GM12891 (cell line): ENCODE measurements around the gene SAT1.
A peak's percentile ranks its signal among the peaks of the same experiment; 100 is the strongest.

Source experiments
- DNase-seq: peaks from one replicate; pipeline ENCODE4 v3.0.0; 2011; ENCODE audit warnings: low spot score; ENCODE audit not compliant: insufficient read length
- FAIRE-seq: peaks from 2 replicates; lab custom pipeline; 2011; peaks lifted over from hg19 to GRCh38; lab: Jason Lieb, UNC
- PAX5 ChIP-seq: IDR thresholded peaks from 2 replicates; pipeline ENCODE4 v1.6.1; 2011; ENCODE audit warnings: low read length, moderate library complexity, mild to moderate bottlenecking; ENCODE audit not compliant: insufficient read depth, severe bottlenecking
- POLR2A ChIP-seq: IDR thresholded peaks from 2 replicates; pipeline ENCODE4 v1.6.1; 2011; ENCODE audit warnings: low read depth, low read length, control low read depth
- POLR2AphosphoS5 ChIP-seq: IDR thresholded peaks from 2 replicates; pipeline ENCODE4 v1.6.1; 2011; ENCODE audit warnings: low read depth, low read length, control low read depth
- POU2F2 ChIP-seq: IDR thresholded peaks from 2 replicates; pipeline ENCODE4 v1.6.1; 2011; ENCODE audit warnings: low read depth, mild to moderate bottlenecking, control low read depth, low read length, moderate library complexity
- SPI1 ChIP-seq: IDR thresholded peaks from 2 replicates; pipeline ENCODE4 v1.6.1; 2011; ENCODE audit warnings: low read depth, low read length, control low read depth
- TAF1 ChIP-seq: IDR thresholded peaks from 2 replicates; pipeline ENCODE4 v1.6.1; 2011; ENCODE audit warnings: low read depth, low read length, control low read depth

SAT1 gene

DNA sequence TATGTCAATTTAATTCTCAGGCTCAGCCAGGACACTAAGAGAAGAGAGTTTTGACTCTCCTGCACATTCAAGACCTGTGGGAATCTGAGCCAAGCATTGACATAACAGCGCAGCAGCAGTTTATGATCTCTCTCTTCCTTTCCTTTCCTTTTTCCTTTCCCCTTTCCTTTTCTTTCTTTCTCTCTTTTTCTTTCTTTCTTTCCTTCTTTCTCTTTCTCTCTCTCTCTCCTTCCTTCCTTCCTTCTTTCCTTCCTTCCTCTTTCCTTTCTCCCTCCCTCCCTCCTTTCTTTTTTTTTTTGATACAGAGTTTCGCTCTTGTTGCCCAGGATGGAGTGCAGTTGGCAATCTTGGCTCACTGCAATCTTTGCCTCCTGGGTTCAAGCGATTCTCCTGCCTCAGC lies 21.6 kb downstream of the SAT1 start:
- TF ChIP-seq PAX5, result no peak
- TF ChIP-seq POU2F2, result no peak
- TF ChIP-seq TAF1, result no peak
- DNase-seq (no peak), FAIRE-seq (no peak)

DNA sequence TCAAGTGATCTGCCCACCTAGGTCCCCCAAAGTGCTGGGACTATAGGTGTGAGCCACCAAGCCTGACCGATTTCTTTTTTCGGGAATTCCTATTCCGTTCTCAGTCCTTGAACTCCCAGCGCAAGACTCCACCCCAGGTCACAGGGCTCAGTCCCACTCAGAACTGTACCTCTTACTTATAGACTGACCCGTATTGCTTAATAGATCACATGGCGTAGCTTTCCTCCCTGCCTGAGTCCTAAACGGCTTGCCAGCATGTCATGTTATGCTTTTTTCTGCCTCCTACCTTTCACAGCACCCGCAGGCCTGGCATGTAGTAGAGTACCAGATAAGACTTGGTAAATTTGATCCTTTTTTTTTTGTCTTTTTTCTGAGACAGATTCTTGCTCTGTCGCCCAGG lies 22.4 kb downstream of the SAT1 start:
- no peak for FAIRE-seq
- DNase-seq, result no peak
- TF ChIP-seq POLR2A (no peak), PAX5 (no peak), POU2F2 (no peak), POLR2AphosphoS5 (no peak), SPI1 (no peak), TAF1 (no peak)

DNA sequence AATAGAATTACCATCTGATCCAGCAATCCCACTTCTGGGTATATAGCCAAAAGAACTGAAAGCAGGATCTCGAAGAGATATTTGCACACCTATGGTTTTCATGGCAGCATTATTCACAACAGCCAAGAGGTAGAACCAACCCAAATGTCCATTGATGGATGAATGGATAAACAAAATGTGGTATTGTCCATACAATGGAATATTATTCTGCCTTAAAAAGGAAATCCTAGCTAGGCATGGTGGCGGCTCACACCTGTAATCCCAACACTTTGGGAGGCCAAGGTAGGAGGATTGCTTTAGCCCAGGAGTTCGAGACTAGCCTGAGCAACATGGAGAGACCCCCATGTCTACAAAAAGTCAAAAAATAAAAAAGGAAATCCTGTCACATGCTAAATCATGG lies 27.3 kb downstream of the SAT1 start:
- no peak for TF ChIP-seq PAX5
- TF ChIP-seq POU2F2, result no peak
- TF ChIP-seq TAF1, result no peak
- no peak for TF ChIP-seq POLR2A
- no peak for TF ChIP-seq POLR2AphosphoS5
- no peak for TF ChIP-seq SPI1
- FAIRE-seq (no peak), DNase-seq (no peak)

DNA sequence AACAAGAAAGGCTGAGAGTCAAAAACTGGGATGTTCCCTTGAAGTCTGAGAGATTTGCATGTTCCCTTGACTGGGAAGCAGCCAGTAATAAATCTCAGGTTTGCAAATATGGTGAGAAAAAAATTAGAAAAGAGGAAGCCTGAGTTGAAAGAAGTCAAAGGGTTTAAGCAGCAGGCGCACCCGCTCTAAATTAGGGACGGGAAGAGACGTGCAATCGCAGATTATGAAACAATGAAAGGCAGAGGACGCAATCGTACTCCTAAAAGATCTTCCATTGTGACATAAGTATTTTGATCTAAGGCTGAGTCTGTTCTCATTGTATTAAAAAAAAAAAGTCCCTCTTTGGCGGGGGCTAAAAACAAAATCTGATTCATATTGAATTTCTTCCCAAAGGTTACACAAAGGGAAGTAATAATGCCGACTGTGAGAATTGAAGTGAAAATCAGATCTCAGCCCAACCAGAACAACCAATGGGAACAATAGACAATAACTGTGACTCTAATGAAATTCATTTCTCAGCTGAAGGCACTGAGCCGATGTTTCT lies 28.2 kb downstream of the SAT1 start:
- TF ChIP-seq POLR2AphosphoS5 (no peak), TAF1 (no peak), POU2F2 (no peak), PAX5 (no peak), POLR2A (no peak), SPI1 (peak; percentile 75)
- DNase-seq (no peak), FAIRE-seq (peak; percentile 48)

DNA sequence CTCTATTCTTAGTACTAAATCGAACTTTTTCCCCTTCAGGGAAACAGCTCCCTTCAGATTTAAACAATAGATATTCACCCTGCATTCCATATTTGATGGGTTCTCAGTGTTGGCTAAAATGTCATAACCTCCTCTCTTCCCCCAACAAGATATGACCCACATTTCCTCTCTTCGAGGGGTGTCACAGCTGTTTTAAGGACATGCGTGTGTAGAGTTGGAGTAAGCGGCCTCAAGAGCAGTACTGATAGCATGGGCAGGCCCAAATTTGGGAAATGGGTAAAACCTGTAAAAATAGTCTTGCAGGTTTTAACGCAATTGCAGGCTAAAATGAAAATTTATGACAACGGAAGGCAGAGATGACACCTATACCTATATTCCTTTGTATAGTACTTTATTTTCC lies 28.7 kb downstream of the SAT1 start:
- TF ChIP-seq TAF1 (no peak), POU2F2 (no peak), SPI1 (no peak), POLR2A (no peak), POLR2AphosphoS5 (no peak), PAX5 (no peak)
- FAIRE-seq (peak; percentile 55), DNase-seq (no peak)

DNA sequence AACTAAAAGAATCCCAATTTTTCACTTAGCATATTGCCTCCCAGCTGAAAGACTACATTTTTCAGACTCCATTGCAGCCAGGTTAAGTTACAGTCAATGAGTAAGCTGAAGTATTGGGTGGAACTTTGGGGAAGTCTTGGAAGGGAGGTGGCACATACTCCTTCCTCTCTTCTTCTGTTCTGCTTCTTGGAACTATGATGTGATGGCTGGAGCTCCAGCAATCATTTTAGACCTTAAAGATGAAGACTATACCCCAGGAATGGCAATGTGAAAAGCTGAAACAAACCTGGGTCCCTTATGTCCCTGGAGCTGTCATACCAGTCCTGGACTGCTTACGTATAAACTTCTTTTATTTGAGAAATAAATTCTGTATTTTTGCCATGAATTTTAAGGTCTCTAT lies 30.8 kb downstream of the SAT1 start:
- FAIRE-seq, result no peak
- TF ChIP-seq POLR2AphosphoS5 (no peak), PAX5 (no peak), TAF1 (no peak), SPI1 (no peak), POU2F2 (no peak), POLR2A (no peak)

DNA sequence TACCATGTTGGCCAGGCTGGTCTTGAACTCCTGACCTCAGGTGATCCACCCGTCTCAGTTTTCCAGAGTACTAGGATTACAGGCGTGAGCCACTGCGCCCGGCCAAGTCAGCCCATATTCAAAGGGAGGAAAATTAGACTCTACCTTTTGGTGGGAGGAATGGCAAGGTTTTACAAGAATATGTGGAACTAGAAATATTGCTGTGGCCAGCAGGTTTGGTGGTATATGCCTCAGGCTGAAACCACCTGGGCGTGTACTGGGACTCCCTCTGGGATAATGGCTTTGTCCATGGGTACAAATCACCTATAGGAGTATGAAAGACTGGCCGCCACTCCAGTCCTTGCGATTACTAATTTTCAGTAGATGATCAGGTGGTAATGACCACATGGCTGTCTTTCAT lies 32.4 kb downstream of the SAT1 start:
- FAIRE-seq (no peak), DNase-seq (no peak)
- TF ChIP-seq POLR2AphosphoS5 (no peak), POU2F2 (no peak), POLR2A (no peak), SPI1 (no peak), PAX5 (no peak), TAF1 (no peak)

More for the DNA sequence above, 30.8 kb downstream of the SAT1 start:
- no peak for DNase-seq

DNA sequence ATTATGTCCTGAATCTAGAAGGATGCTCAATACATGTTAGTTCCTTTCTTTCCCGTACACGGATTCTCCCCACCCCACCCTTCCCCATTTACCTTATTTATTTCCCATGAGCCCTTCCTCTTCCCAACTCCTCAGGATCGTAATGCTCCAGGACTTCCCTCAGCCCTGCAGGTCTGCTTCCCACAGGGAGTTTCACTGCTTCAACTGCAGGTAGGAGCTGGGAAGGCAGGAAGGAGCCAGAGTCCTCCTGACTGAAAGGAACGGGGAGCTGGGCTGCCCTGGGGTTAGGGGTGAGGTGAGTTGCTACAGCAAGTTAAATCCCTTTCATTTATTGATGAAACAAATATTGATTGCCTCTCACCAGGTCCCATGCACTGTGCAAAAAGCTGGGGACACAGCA lies 33.2 kb downstream of the SAT1 start:
- TF ChIP-seq TAF1 (no peak), POLR2A (no peak), SPI1 (no peak), POLR2AphosphoS5 (no peak), POU2F2 (no peak), PAX5 (no peak)
- FAIRE-seq, result no peak

DNA sequence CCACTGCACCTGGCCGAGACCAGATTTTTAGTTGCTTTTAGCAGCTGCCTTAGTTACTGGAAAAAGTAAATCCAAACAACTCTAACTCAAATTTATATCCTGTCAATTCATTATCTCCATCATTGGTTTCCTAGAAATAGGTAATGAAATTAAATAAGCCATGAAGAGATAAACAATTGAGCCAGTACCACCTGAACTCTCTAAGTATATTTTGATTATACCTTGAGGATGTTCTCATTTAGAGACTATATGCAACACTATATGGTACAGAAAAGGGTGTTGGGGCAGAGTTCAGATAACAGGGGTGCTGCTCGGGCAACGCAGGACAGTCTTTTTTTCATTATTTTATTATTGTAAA lies 35.0 kb downstream of the SAT1 start:
- TF ChIP-seq PAX5, result no peak
- no peak for TF ChIP-seq POLR2AphosphoS5
- TF ChIP-seq SPI1, result no peak
- TF ChIP-seq POU2F2, result no peak
- no peak for TF ChIP-seq POLR2A
- no peak for TF ChIP-seq TAF1
- DNase-seq (no peak), FAIRE-seq (no peak)

More for the DNA sequence above, 33.2 kb downstream of the SAT1 start:
- no peak for DNase-seq

DNA sequence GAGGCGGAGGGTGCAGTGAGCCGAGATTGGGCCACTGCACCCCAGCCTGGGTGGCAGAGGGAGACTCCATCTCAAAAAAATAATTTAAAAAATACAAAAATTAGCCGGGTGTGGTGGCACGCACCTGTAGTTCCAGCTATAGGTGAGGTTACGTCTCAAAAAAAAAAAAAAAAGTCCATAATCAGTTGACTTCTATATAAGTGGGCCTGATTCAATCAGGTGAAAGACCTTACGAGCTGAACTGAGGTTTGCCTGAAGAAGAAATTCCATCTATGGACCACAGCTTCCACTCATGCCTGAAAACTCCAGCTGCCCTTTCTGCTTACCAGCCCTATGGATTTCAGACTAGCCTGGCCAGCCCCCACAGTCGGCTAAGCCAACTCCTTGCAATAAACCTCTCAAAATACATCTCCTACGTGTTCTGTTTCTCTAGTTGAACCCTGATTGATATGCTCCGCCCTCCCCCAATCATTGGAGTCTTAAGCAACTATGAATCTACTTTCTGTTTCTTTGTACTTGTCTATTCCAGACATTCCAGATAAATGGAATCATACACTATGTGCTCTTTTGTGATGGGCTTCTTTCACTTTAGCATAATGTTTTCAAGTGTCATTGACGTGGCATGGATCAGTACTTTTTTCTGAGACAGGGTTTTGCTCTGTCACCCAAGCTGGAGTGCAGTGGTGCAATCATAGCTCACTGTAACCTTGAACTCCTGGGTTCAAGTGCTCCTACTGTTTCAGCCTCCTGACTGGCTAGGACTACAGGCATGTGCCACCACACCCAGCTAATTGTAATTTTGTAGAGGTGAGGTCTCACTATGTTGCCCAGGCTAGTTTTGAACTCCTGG lies 36.6 kb downstream of the SAT1 start:
- FAIRE-seq (no peak), DNase-seq (no peak)
- no peak for TF ChIP-seq PAX5
- no peak for TF ChIP-seq SPI1
- no peak for TF ChIP-seq POU2F2
- no peak for TF ChIP-seq POLR2AphosphoS5
- no peak for TF ChIP-seq POLR2A
- TF ChIP-seq TAF1, result no peak
